Urothelium cell line (cell line): Measurements from ENCODE around the gene CCDC51.
"Not testable (repeated sequence)": the region's sequence is repeated elsewhere in the genome, so short reads cannot be mapped to it uniquely, and the experiment has no call there.

Source experiments
- DNase-seq: peaks from one replicate; pipeline ENCODE4 v3.0.0; 2011; ENCODE audit warnings: low spot score, mixed read lengths
- FAIRE-seq: peaks from 2 replicates; lab custom pipeline; 2011; peaks lifted over from hg19 to GRCh38; lab: Jason Lieb, UNC

Gene CCDC51

GRCh38 chr3:48466386-48467109, 26.6 kb upstream of the CCDC51 start:
- FAIRE-seq (peak; percentile 68), DNase-seq (peak; percentile 17)

GRCh38 chr3:48465531-48466378, 25.8 kb upstream of the CCDC51 start:
- DNase-seq = peak; percentile 97
- peak; percentile 96 for FAIRE-seq

GRCh38 chr3:48465237-48465530, 25.3 kb upstream of the CCDC51 start:
- FAIRE-seq = no peak
- DNase-seq = no peak

DNA sequence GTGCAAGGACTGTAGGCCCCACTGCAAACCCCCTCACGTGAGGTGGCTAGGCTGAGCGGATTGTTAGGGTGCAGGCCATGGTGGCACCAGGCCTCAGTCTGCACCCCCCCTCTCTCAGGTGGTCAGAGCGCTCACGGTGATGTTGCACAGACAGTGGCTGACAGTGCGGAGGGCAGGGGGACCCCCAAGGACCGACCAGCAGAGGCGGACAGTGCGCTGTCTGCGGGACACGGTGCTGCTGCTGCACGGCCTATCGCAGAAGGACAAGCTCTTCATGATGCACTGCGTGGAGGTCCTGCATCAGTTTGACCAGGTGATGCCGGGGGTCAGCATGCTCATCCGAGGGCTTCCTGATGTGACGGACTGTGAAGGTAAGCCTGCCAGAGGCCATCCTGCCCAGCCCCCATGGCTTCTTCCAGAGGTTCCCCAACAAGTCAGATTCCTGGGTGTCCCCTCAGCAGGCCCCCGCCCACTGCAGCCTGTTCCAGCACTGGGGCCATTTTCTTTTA, 24.8 kb upstream of the CCDC51 start:
- no peak for DNase-seq
- FAIRE-seq = no peak

DNA sequence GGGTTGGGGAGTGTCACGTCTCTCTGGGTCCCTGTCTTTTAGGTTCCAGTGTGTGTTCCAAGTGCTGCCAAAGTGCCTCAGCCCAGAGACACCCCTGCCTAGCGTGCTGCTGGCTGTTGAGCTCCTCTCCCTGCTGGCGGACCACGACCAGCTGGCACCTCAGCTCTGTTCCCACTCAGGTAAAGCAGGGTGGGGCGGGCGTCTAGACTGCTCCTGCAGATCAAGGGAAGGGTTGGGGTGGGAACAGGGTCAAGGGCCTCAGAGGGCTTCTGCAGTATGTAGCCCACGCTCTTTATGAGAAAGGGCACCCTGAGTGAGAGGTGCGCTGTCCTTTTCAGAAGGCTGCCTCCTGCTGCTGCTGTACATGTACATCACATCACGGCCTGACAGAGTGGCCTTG, 23.8 kb upstream of the CCDC51 start:
- no peak for FAIRE-seq
- no peak for DNase-seq

- FAIRE-seq, DNase-seq: not testable (repeated sequence)
Observed at GRCh38 chr3:48461767-48462166, 21.8 kb upstream of the CCDC51 start.

DNA sequence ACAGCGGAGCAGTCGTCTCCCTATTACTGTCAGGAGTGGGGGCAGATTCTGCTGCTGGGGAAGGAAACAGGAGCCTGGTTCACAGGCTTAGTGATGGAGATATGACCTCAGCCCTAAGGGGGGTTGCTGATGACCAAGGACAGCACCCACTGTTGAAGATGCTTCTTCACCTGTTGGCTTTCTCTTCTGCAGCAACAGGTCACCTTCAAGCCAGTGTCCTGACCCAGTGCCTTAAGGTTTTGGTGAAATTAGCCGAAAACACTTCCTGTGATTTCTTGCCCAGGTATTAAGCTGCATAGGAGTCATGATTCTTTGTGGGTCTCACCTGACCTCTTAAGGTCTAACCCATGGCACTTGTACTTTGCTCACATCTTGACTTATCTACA, 20.6 kb upstream of the CCDC51 start:
- DNase-seq (no peak), FAIRE-seq (no peak)

GRCh38 chr3:48459773-48460516, 20.0 kb upstream of the CCDC51 start:
- FAIRE-seq (no peak), DNase-seq (no peak)

GRCh38 chr3:48459331-48459730, 19.4 kb upstream of the CCDC51 start:
- FAIRE-seq (no peak), DNase-seq (no peak)

DNA sequence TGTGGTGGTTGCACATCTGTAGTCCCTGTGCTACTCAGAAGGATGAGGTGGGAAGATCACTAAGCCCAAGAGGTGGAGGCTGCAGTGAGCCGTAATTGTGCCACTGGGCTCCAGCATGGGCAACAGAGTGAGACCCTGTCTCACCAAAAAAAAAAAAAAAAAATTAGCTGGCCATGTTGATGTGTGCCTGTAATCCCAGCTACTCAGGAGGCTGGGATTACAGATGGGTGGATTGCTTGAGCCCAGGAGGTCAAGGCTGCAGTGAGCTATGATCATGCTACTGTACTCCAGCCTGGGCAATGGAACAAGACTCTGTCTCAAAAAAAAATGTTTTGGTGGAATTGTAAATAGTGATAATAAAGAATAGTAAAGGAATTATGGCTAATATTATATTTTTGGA, 16.5 kb upstream of the CCDC51 start:
- DNase-seq = no peak
- FAIRE-seq = no peak

DNA sequence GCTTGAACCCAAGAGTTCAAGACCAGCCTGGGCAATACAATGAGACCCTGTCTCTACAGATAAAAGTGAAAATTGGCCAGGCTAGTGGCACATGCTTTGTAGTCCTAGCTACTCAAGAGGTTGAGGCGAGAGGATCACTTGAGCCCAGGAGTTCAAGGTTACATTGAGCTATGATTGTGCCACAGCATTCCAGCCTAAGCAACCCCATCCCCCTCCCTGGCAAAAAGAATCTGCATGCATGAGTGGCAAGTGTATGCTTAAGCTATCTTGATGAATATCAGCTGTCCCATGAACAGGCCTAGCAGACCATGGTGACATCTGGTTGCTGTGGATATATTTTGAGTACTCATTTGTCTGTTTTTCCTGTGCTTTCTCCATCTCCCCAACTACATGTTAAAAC, 11.4 kb upstream of the CCDC51 start:
- no peak for FAIRE-seq
- no peak for DNase-seq

DNA sequence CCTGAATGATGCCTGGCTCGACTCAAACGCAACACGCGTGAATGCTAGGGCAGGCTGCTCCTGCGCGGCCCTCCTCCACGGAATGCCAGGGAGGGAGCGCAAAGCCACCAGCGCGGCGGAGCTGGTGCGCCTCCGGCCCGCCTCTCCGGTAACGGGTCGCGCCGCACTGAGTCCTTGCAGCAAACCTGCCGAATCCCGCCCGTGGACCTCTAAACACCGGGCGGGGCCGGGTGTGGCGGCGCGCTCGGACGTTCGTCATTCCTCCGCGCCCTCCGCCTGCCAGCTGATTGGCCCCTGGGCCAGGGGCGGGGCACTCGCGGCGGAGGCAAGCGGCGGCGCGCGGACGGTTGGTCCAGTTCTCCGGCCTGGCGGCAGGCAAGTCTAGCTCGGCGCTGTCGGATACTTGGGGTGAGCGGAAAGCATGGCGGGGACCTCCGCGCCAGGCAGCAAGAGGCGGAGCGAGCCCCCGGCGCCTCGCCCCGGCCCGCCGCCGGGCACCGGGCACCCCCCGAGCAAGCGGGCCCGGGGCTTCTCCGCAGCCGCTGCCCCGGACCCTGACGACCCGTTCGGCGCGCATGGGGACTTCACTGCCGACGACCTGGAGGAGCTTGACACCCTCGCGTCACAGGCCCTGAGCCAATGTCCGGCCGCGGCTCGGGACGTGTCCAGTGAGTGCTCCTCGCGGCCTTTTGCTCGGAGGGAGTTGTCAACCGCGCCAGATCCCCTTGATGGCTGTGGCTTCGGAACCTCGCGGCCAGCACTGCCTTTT, 6.7 kb upstream of the CCDC51 start, which contains the start of gene ATRIP:
Gene ATRIP (plus strand): TSS at position 313 of the 769 bp plus-strand sequence. CDS start 109 bp downstream, at position 422.
- FAIRE-seq = peak; percentile 81

GRCh38 chr3:48446043-48446424, 6.1 kb upstream of the CCDC51 start:
- DNase-seq = no peak
- peak; percentile 27 for FAIRE-seq

More for the DNA sequence above, 6.7 kb upstream of the CCDC51 start, which contains the start of gene ATRIP:
- peak; percentile 95 for DNase-seq

DNA sequence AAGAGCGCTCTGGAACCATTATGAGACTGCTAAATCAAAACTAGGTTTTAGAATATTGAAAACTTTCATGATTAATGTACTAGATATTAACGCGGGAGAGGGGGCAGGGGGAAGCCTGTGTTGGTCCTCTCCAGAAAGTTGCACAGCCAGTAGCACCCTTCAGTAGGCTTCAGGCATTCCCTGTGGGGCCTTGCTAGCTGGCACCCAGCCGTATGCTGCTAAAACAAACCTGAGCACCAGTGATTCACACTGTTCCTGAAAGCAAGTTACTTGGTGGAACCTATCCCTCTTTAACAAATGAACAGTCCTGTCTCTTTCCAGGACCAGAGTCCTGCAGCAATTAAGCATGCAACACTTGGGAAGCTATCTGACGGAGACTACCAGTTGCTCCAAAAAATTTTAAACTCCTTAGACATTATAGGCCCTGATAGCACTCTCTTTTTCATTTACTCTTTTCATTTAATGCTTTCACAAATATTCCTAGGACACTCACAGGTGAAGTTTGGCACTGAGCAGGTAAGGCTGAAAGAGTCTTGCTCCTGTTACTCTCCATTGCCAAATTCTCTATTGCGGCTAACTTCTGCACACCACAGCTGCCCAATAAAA, 5.5 kb upstream of the CCDC51 start:
- DNase-seq (no peak), FAIRE-seq (no peak)

GRCh38 chr3:48441940-48442339, 2.0 kb upstream of the CCDC51 start:
- FAIRE-seq (no peak), DNase-seq (no peak)

DNA sequence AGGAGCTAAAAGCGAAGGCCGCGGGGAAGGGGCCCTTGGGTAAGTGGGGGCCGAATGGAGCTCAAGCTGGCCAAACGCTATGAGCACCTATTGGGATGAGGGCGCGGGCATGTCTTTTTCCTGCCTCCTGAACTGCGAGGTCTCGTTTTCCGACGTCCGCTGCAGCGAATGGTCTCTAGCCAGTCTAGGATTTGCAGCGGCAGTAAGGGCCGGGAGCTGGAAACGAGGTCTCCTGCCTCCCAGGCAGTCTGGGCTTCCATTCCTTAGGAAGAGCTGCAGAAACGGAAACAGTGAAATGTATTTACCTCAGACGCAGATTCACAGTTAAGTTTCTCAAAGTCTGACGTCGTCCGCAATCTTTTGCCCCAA, 655 bp upstream of the CCDC51 start:
- DNase-seq = no peak
- FAIRE-seq = no peak

- FAIRE-seq = no peak
- no peak for DNase-seq
Observed at GRCh38 chr3:48437812-48438211, 2.1 kb downstream of the CCDC51 start.

DNA sequence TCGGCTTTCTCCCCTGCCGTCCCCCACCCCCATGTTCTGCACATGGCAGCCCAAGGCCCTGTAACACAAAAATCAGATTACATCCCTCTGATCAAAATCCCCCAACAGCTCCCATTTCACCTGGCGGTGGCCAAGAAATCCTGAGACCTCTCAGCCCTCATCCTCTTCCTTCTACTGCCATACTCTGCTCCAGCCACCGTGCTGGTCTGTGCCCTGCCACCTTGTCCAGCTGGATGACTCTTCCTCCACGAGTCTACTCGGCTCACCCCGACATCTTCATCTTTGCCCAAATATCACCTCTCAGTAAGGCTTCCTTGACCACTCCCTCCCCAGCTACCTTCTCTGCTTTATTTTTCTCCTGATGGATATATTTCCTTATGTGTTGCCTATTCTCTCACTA, 3.1 kb downstream of the CCDC51 start:
- no peak for FAIRE-seq
- DNase-seq = no peak

GRCh38 chr3:48436477-48436787, 3.5 kb downstream of the CCDC51 start:
- FAIRE-seq (no peak), DNase-seq (no peak)

GRCh38 chr3:48435774-48436476, 4.0 kb downstream of the CCDC51 start:
- DNase-seq (peak; percentile 87), FAIRE-seq (no peak)
